DOHH2 (cell line): ENCODE measurements around the gene SAMD4B.

Source experiments
- H3F3A ChIP-seq: fragments of 200-600 bp; sonication (generic), shearing (Covaris generic); 2 replicates; pipeline ENCODE4 v1.6.0; 2016; ENCODE audit warnings: antibody characterized with exemption, mild to moderate bottlenecking; ENCODE audit not compliant: control insufficient read depth, insufficient read depth
- H3K27ac ChIP-seq: fragments of 200-600 bp; sonication (generic); 2 replicates; pipeline ENCODE4 v1.5.1; 2014; ENCODE audit warnings: low read depth, mild to moderate bottlenecking, low read length, moderate library complexity
- H3K27me3 ChIP-seq: fragments of 200-600 bp; sonication (generic); 2 replicates; pipeline ENCODE4 v1.6.1; 2014; ENCODE audit warnings: mild to moderate bottlenecking, low read length, mixed read lengths; ENCODE audit not compliant: control insufficient read depth
- H3K36me3 ChIP-seq: fragments of 200-600 bp; sonication (generic); 2 replicates; pipeline ENCODE4 v1.6.1; 2014; ENCODE audit warnings: mild to moderate bottlenecking, low read length, moderate library complexity, mixed read lengths; ENCODE audit not compliant: control insufficient read depth
- H3K4me1 ChIP-seq: fragments of 200-600 bp; sonication (generic); 2 replicates; pipeline ENCODE4 v1.6.1; 2014; ENCODE audit warnings: mild to moderate bottlenecking, low read length, mixed read lengths; ENCODE audit not compliant: control insufficient read depth
- H3K4me2 ChIP-seq: fragments of 200-600 bp; sonication (generic); 2 replicates; pipeline ENCODE4 v1.6.0; 2014; ENCODE audit warnings: mild to moderate bottlenecking, low read length, moderate library complexity
- H3K4me3 ChIP-seq: fragments of 200-600 bp; sonication (generic); 2 replicates; pipeline ENCODE4 v1.5.1; 2014; ENCODE audit warnings: mild to moderate bottlenecking, low read length, mixed read lengths
- H3K79me2 ChIP-seq: fragments of 200-600 bp; sonication (generic); 2 replicates; pipeline ENCODE4 v1.6.1; 2014; ENCODE audit warnings: mild to moderate bottlenecking, low read length, mixed read lengths; ENCODE audit not compliant: control insufficient read depth
- H3K9me2 ChIP-seq: fragments of 200-600 bp; sonication (generic); replicated peaks from 2 replicates; pipeline ENCODE4 v1.6.1; 2014; ENCODE audit warnings: mild to moderate bottlenecking, low read length, mixed read lengths; ENCODE audit not compliant: control insufficient read depth
- H3K9me3 ChIP-seq: fragments of 200-600 bp; sonication (generic); 2 replicates; pipeline ENCODE4 v1.6.1; 2014; ENCODE audit warnings: antibody characterized with exemption, low read length, mixed read lengths; ENCODE audit not compliant: control insufficient read depth, insufficient read depth
- H4K20me1 ChIP-seq: fragments of 200-600 bp; sonication (generic); 2 replicates; pipeline ENCODE4 v1.6.0; 2014; ENCODE audit warnings: low read depth, mild to moderate bottlenecking, antibody characterized with exemption, low read length, moderate library complexity; ENCODE audit not compliant: control insufficient read depth, insufficient read depth
- CTCF ChIP-seq: fragments of 200-600 bp; sonication (generic); IDR thresholded peaks from one replicate; pipeline ENCODE4 v1.5.1; 2014; ENCODE audit warnings: antibody characterized with exemption, mild to moderate bottlenecking, low read depth, low read length; ENCODE audit not compliant: poor library complexity, severe bottlenecking
- EZH2phosphoT487 ChIP-seq: fragments of 200-600 bp; sonication (generic); IDR thresholded peaks from 2 replicates; pipeline ENCODE4 v1.6.1; 2017; ENCODE audit warnings: borderline replicate concordance, mild to moderate bottlenecking, antibody characterized with exemption, low read length, moderate library complexity, mixed read lengths

SAMD4B gene

GRCh38 chr19:39388657-39389056 is 46.4 kb downstream of the SAMD4B start:
- H3K27ac ChIP-seq, result no peak overlapping the region
- peaks cover 18% of the 10 kb centered on the region for H3K4me1 ChIP-seq
- TF ChIP-seq EZH2phosphoT487, result no peak
- no peak for TF ChIP-seq CTCF
- H3F3A ChIP-seq, result no peaks in the 10 kb centered on the region; the same call in 1 of the 2 replicates
- peaks cover 4% of the 10 kb centered on the region; the same call in 1 of the 2 replicates for H4K20me1 ChIP-seq
- H3K36me3 ChIP-seq, result peaks cover 57% of the 10 kb centered on the region
- no peaks in the 10 kb centered on the region for H3K9me3 ChIP-seq
- H3K79me2 ChIP-seq, result peaks cover 35% of the 10 kb centered on the region
- H3K27me3 ChIP-seq, result no peaks in the 10 kb centered on the region
- H3K9me2 ChIP-seq, result no peaks in the 10 kb centered on the region
- no peak overlapping the region for H3K4me2 ChIP-seq
- no peak overlapping the region for H3K4me3 ChIP-seq

- peak overlapping the region; percentile 90 for H3K4me2 ChIP-seq
- H3K4me1 ChIP-seq, result peaks cover 18% of the 10 kb centered on the region
- peak overlapping the region; percentile 80 for H3K4me3 ChIP-seq
- H4K20me1 ChIP-seq, result peaks cover 4% of the 10 kb centered on the region; the same call in 1 of the 2 replicates
- H3K9me3 ChIP-seq, result no peaks in the 10 kb centered on the region
- peak overlapping the region; percentile 78; the same call in 1 of the 2 replicates for H3K27ac ChIP-seq
- no peaks in the 10 kb centered on the region for H3K9me2 ChIP-seq
- H3K36me3 ChIP-seq, result peaks cover 62% of the 10 kb centered on the region
- H3K27me3 ChIP-seq, result no peaks in the 10 kb centered on the region
- TF ChIP-seq EZH2phosphoT487 (no peak), CTCF (no peak)
- no peaks in the 10 kb centered on the region; the same call in 1 of the 2 replicates for H3F3A ChIP-seq
- H3K79me2 ChIP-seq, result peaks cover 39% of the 10 kb centered on the region
Measured at GRCh38 chr19:39389631-39390414, 47.6 kb downstream of the SAMD4B start.

- Histone ChIP-seq H3K79me2 (peaks cover 39% of the 10 kb centered on the region), H3K4me1 (peaks cover 18% of the 10 kb centered on the region), H3K27me3 (no peaks in the 10 kb centered on the region), H3K4me3 (peak overlapping the region; percentile 80), H3K27ac (peak overlapping the region; percentile 78), H3K36me3 (peaks cover 57% of the 10 kb centered on the region), H3K9me3 (no peaks in the 10 kb centered on the region), H3F3A (no peaks in the 10 kb centered on the region; the same call in 1 of the 2 replicates), H4K20me1 (peaks cover 4% of the 10 kb centered on the region; the same call in 1 of the 2 replicates), H3K9me2 (no peaks in the 10 kb centered on the region), H3K4me2 (peak overlapping the region; percentile 90)
- TF ChIP-seq EZH2phosphoT487 (no peak), CTCF (no peak)
Measured at GRCh38 chr19:39390451-39390750, 48.2 kb downstream of the SAMD4B start.
